ENCODE measurements around the gene DNASE2B.

GRCh38 chr1:84387480-84388163, 10.7 kb upstream of the DNASE2B start:
- no peak for TF ChIP-seq CTCF (IDR thresholded peaks at IDR 0.05; ENCODE audit: poor library complexity)
- TF ChIP-seq EZH2 (IDR thresholded peaks at IDR 0.05; ENCODE audit: borderline replicate concordance), result no peak
